HG03432 (cell line): ENCODE results near the gene SPDYE16.
"Not testable (repeated sequence)": the region's sequence is repeated elsewhere in the genome, so short reads cannot be mapped to it uniquely, and the experiment has no call there.

ENCODE experiments used
- ATAC-seq: cut with Tn5 transposase; IDR thresholded peaks from one replicate; pipeline ENCODE4 v1.9.1; 2021; ENCODE audit warnings: mild to moderate bottlenecking, moderate library complexity; ENCODE audit not compliant: unreplicated experiment

Gene SPDYE16

GRCh38 chr7:76551992-76552391 is 8.9 kb upstream of the SPDYE16 start:
- not testable (repeated sequence) for ATAC-seq

GRCh38 chr7:76549855-76550248 is 6.8 kb upstream of the SPDYE16 start:
- ATAC-seq, result not testable (repeated sequence)

- peak; percentile 100 for ATAC-seq
Observed at GRCh38 chr7:76549025-76549854, 6.1 kb upstream of the SPDYE16 start.

- not testable (repeated sequence) for ATAC-seq
Observed at GRCh38 chr7:76531643-76532042, 11.5 kb downstream of the SPDYE16 start.

GRCh38 chr7:76526183-76526582 is 16.9 kb downstream of the SPDYE16 start:
- ATAC-seq, result not testable (repeated sequence)

- ATAC-seq, result not testable (repeated sequence)
Observed at GRCh38 chr7:76516932-76517331, 26.2 kb downstream of the SPDYE16 start.

GRCh38 chr7:76515999-76516443 is 27.1 kb downstream of the SPDYE16 start:
- ATAC-seq, result no peak

- ATAC-seq, result no peak
Observed at GRCh38 chr7:76514926-76515771, 27.9 kb downstream of the SPDYE16 start.

GRCh38 chr7:76513817-76514799 is 29.0 kb downstream of the SPDYE16 start:
- ATAC-seq, result no peak

- no peak for ATAC-seq
Observed at GRCh38 chr7:76512941-76513816, 29.9 kb downstream of the SPDYE16 start.

GRCh38 chr7:76511911-76512885 is 30.9 kb downstream of the SPDYE16 start:
- not testable (repeated sequence) for ATAC-seq

- not testable (repeated sequence) for ATAC-seq
Observed at GRCh38 chr7:76511200-76511910, 31.7 kb downstream of the SPDYE16 start.

GRCh38 chr7:76509931-76510877 is 32.9 kb downstream of the SPDYE16 start, which contains the start of gene UPK3B:
UPK3B (plus strand) TSS chr7:76510552; CDS start chr7:76510653, 101 bp downstream.
- no peak for ATAC-seq

- ATAC-seq, result no peak
Observed at GRCh38 chr7:76507723-76508406, 35.2 kb downstream of the SPDYE16 start.

GRCh38 chr7:76506643-76507042 is 36.5 kb downstream of the SPDYE16 start:
- ATAC-seq, result not testable (repeated sequence)

- no peak for ATAC-seq
Observed at GRCh38 chr7:76506081-76506440, 37.0 kb downstream of the SPDYE16 start.
